Measurements from ENCODE around the gene EPHA10. TPM values are rescaled to one million over a fixed set of nuclear protein-coding genes. Genes with fewer than 3 reads are reported as not detected.
A peak's percentile ranks its signal among the peaks of the same experiment; 100 is the strongest.

Gene EPHA10
- total and polyA plus RNA-seq, 11 donors: 0.01 to 0.60 (median 0.12) TPM; not detected in 5

DNA sequence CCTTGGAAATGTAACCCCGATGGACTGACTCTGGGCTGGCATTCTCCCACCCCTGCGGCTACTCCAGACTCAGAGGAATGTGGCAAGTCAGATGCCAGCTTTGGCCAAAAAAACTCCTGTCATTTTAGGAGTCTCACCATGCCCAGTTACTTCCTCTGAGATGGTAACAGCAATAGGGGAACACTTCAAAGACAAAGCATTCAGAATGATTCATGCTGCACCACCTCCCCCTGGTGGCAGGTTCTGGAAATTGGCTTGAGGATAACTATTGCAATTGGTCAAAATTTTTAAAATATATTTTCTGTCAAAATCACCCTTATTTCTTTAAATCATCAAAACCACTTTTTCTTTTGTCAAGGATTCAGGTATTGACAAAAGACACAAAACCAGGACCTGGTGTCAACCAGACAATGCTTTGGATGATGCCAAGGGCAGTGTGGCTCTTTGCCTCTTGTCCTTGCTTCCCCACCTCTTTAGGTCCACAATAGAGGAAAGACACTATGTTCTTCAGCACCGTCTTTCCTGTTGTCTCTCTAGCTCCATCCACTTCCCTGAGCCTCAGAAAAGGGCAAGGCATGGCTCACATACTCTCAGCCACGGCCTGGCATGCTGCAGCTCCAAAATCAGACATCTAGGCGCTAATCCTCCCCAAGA lies 82.5 kb downstream of the EPHA10 start:
- ATAC-seq: peak; percentile 58 to 78 (median 67)
- TF ChIP-seq, protein P1, sequence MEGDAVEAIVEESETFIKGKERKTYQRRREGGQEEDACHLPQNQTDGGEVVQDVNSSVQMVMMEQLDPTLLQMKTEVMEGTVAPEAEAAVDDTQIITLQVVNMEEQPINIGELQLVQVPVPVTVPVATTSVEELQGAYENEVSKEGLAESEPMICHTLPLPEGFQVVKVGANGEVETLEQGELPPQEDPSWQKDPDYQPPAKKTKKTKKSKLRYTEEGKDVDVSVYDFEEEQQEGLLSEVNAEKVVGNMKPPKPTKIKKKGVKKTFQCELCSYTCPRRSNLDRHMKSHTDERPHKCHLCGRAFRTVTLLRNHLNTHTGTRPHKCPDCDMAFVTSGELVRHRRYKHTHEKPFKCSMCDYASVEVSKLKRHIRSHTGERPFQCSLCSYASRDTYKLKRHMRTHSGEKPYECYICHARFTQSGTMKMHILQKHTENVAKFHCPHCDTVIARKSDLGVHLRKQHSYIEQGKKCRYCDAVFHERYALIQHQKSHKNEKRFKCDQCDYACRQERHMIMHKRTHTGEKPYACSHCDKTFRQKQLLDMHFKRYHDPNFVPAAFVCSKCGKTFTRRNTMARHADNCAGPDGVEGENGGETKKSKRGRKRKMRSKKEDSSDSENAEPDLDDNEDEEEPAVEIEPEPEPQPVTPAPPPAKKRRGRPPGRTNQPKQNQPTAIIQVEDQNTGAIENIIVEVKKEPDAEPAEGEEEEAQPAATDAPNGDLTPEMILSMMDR (IDR thresholded peaks at IDR 0.05): peak; percentile 78 to 96 (median 84)
- TF ChIP-seq POLR2A (IDR thresholded peaks at IDR 0.05): no peak
- Histone ChIP-seq H3K4me1 (peaks cover 0 to 3% (median 0%) of the 10 kb centered on the region in 12 donors), H3K27me3 (no peaks in the 10 kb centered on the region), H3K4me3 (no peak overlapping the region), H3K9me3 (no peaks in the 10 kb centered on the region), H3K36me3 (peaks cover 0 to 66% (median 51%) of the 10 kb centered on the region in 9 donors), H3K27ac (no peak overlapping the region)
- intact Hi-C loops (cut with DNase I): loop anchor here (1.0 to 5.0 kb wide), 9 partner anchors 79 to 230 kb away; partner anchors contain the start of gene GNL2 (in 2 of the 10)
- peak in 4 of 5 donors; percentile 47 to 69 (median 56) for DNase-seq
- 67 to 79% (median 74%) methylated on average over 5 of the region's 5 CpGs for WGBS, 4 donors

GRCh38 chr1:37680933-37681332 lies 84.0 kb downstream of the EPHA10 start:
- DNase-seq (no peak), ATAC-seq (no peak)
- no peak overlapping the region for H3K27ac ChIP-seq
- H3K4me3 ChIP-seq: no peak overlapping the region
- H3K27me3 ChIP-seq: no peaks in the 10 kb centered on the region
- TF ChIP-seq, protein P1 (IDR thresholded peaks at IDR 0.05): no peak
- no peak for TF ChIP-seq POLR2A (IDR thresholded peaks at IDR 0.05)
- peaks cover 0 to 53% (median 36%) of the 10 kb centered on the region in 9 donors for H3K36me3 ChIP-seq
- peaks cover 0 to 3% (median 0%) of the 10 kb centered on the region in 12 donors for H3K4me1 ChIP-seq
- 86 to 94% (median 87%) methylated on average over 3 of the region's 3 CpGs for WGBS, 4 donors
- no peaks in the 10 kb centered on the region for H3K9me3 ChIP-seq
- intact Hi-C loops (cut with DNase I): loop anchor here in 7 of 10 donors (2.0 to 5.0 kb wide), 6 partner anchors 76 to 229 kb away; partner anchors contain the start of gene GNL2 (in 2 of the 7)

DNA sequence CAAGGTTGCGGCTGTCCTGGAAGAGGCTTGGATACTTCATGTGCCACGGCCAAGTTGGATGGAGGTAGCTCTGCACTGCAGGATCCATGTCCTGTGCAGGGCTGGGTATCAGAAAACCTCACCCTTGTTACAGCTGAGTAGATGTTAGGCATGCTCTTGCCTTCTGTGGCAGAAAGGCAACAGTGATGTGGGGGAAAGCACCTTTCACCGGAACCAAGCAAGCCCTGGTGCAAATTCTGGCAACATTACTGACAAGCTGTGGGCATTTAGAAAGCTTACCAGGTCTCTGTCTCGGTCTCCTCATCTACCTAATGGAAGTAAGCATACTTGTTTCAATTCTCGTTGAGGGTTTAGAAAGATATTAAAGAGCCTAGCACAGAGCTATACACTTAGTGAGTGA lies 87.1 kb downstream of the EPHA10 start:
- H3K9me3 ChIP-seq: no peaks in the 10 kb centered on the region
- no peak for ATAC-seq
- intact Hi-C loops (cut with DNase I): loop anchor here in 1 of 10 donors (2.0 kb wide), 1 partner anchor 73 kb away; no protein-coding TSS in a partner anchor

GRCh38 chr1:37677143-37677439 lies 87.8 kb downstream of the EPHA10 start:
- ATAC-seq (no peak), DNase-seq (no peak)
- Histone ChIP-seq H3K4me1 (peaks cover 0 to 4% (median 0%) of the 10 kb centered on the region in 12 donors), H3K27ac (no peak overlapping the region), H3K36me3 (peaks cover 0 to 17% (median 3%) of the 10 kb centered on the region in 9 donors), H3K9me3 (no peaks in the 10 kb centered on the region), H3K4me3 (no peak overlapping the region), H3K27me3 (peaks cover 0 to 10% (median 2%) of the 10 kb centered on the region in 9 donors)
- 58 to 65% (median 62%) methylated on average over 4 of the region's 4 CpGs for WGBS, 4 donors
- TF ChIP-seq, protein P1 (IDR thresholded peaks at IDR 0.05): no peak
- TF ChIP-seq POLR2A (IDR thresholded peaks at IDR 0.05): no peak
- intact Hi-C loops (cut with DNase I): loop anchor here in 1 of 10 donors (2.0 kb wide), 1 partner anchor 72 kb away; no protein-coding TSS in a partner anchor

More for the DNA sequence above, 87.1 kb downstream of the EPHA10 start:
- no peak for DNase-seq
- H3K4me1 ChIP-seq: peaks cover 0 to 4% (median 0%) of the 10 kb centered on the region in 12 donors
- no peak for TF ChIP-seq POLR2A (IDR thresholded peaks at IDR 0.05)
- TF ChIP-seq, protein P1 (IDR thresholded peaks at IDR 0.05): no peak
- no peak overlapping the region for H3K27ac ChIP-seq
- peaks cover 0 to 23% (median 6%) of the 10 kb centered on the region in 9 donors for H3K36me3 ChIP-seq
- 85 to 90% (median 87%) methylated on average over 4 to 5 of the region's 5 CpGs for WGBS, 4 donors
- peaks cover 0 to 10% (median 2%) of the 10 kb centered on the region in 9 donors for H3K27me3 ChIP-seq
- no peak overlapping the region for H3K4me3 ChIP-seq
